Testis (tissue), 2 donors: ENCODE measurements around the gene GPT2.

Experiments used
- CTCF ChIP-seq, 3 experiments: fragments of 450-650 bp in 2 of 3; fragments of 200-600 bp in 1 of 3; sonication (generic) in 1 of 3; IDR thresholded peaks; one replicate each; pipeline ENCODE4 v1.5.1; 2016 to 2019; ENCODE audit warnings: antibody characterized with exemption in 3 of 3, mild to moderate bottlenecking in 2 of 3, moderate library complexity in 1 of 3
- POLR2A ChIP-seq: fragments of 450-650 bp; IDR thresholded peaks from one replicate; pipeline ENCODE4 v1.6.1; 2017; ENCODE audit warnings: antibody characterized with exemption, mild to moderate bottlenecking, moderate library complexity

GRCh38 chr16:46862555-46863447 lies 21.4 kb upstream of the GPT2 start:
- no peak for TF ChIP-seq CTCF (IDR thresholded peaks at IDR 0.05)
- no peak for TF ChIP-seq POLR2A
